Right ventricle myocardium superior (tissue), 1 donor: Measurements from ENCODE around the gene PICK1. TPM values are rescaled to one million over a fixed set of nuclear protein-coding genes. Genes with fewer than 3 reads are reported as not detected.

ENCODE experiments used
- ATAC-seq: fragments of 200-7000 bp; cut with Tn5 transposase; one replicate; pipeline ENCODE4 v1.9.1; 2020; ENCODE audit warnings: mild to moderate bottlenecking; ENCODE audit not compliant: poor library complexity
- DNase-seq: peaks from one replicate; pipeline ENCODE4 v3.0.0-alpha.2; 2020
- intact Hi-C: fragments of 100-400 bp; cut with DNase I; formaldehyde crosslinking; loops from one replicate; pipeline ENCODE4 v1.11.2; 2022
- total RNA-seq: library from RNA; stranded (reverse); fragmentation: NEBNext Ultra II Directional; extraction: Animal tissue kit (Norgen Biotek cat#: 25700); gene quantifications from one replicate; pipeline ENCODE4 v1.2.1, GENCODE V29; 2021
- donor health status: DM: no; HTN: yes; CAD: no; lungs with severe emphysema.

The PICK1 gene
- total RNA-seq, 1 donor from 2014 or later: 20.4 TPM

- DNase-seq (no peak), ATAC-seq (peak; percentile 33)
- intact Hi-C loops: no loop called here
These were observed 14.8 kb upstream of the PICK1 start for GRCh38 chr22:38042488-38042790.

DNA sequence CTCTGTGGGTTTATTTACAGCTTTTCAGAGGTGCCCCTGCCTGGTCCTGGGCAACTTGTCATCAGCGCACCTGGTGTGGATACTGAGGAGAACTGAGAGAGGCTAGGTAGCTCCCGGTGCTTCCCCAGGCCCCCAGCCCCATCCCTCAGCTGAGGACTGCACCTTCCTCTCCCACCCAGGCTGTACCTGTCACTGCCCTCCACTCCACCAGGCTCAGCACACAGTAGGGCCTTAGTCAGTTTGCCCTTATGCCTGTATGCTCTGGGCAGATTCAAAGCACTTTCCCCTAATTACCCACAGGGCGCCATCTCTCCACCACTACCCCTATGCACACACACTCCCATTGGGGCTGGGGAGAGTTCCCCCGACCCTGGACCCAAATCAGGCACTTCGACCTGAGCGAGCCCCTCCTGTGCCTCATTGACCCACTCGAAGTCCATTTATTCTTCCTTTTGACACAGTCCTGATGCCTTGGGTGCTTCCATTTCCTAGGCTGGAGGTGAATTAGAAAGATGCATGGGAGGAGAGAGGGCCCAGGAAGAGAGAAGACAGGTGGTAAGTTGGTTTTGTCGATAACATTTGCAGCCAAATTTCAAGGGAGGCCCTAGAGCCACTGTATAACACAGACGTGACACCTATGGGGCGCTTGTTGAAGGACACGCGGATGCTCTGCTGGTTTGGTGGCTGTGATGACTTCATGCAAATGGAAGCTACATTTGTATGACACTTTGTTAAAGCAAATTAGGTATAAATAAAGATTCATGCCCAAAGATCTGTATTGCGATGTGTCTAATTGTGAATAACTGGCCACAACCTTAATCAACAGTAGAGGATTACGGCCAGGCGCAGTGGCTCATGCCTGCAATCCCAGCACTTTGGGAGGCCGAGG is 13.8 kb upstream of the PICK1 start:
- no peak for ATAC-seq
- intact Hi-C loops: no loop called here
- no peak for DNase-seq

DNA sequence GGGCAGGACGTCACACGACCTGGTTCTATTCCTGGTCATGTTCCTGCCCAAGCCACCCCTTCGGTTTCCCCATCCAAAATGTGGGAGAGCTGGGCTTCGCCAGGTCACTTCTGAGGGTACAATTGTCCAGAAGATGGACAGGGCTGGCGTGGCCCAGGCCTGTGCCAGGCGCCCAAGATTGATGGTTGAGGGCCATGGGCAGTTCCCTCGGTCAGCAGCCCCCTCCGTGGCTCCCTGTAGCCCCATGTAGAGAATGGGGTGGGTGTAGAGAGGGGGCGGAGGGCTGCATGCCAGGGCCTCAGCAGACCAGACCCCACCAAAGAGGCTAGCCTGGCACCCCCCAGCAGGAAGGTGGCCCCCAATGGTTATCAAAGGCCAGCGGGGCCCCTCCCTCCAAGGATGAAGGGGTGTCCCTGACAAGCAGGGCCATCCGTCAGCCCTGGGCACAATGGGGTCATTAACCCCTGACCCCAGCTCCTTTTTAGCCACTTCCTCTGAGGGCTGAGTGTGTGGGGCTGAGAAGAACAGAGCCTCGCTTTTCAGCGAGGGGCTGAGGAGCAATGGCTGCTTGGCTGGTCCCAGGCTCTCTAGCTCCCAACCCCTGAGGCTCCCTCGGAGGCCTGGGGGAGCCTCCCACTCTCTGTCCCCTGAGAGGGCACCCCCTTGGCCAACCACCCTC is 11.0 kb upstream of the PICK1 start:
- ATAC-seq: no peak
- no peak for DNase-seq

GRCh38 chr22:38049812-38050619 is 7.2 kb upstream of the PICK1 start:
- intact Hi-C loops: loop anchor here (10.0 kb wide), 1 partner anchor 305 kb away; no protein-coding TSS in a partner anchor
- DNase-seq: no peak
- ATAC-seq: no peak

More for the DNA sequence above, 11.0 kb upstream of the PICK1 start:
- intact Hi-C loops: no loop called here

DNA sequence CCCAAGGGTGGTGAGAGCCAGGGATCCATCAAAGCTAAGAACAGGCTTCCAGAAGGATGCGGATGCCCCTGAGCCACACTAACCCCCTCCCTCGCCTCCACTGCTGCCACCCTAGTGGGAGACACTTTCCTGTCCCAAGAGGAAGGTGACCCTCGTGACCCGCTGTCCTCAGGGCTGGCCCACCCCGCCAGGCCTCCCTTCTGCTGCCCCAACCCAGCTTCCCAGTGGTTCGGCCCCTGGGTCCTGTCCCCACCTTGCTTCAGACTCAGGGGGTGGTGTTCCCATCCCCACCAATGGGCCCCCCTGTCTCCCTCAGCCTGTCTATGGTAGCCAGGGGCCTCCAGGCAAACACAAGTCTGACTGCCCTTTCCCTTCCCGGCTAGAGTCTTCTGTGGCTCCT is 6.5 kb upstream of the PICK1 start:
- ATAC-seq (no peak), DNase-seq (no peak)
- intact Hi-C loops: loop anchor here (10.0 kb wide), 1 partner anchor 304 kb away; no protein-coding TSS in a partner anchor

DNA sequence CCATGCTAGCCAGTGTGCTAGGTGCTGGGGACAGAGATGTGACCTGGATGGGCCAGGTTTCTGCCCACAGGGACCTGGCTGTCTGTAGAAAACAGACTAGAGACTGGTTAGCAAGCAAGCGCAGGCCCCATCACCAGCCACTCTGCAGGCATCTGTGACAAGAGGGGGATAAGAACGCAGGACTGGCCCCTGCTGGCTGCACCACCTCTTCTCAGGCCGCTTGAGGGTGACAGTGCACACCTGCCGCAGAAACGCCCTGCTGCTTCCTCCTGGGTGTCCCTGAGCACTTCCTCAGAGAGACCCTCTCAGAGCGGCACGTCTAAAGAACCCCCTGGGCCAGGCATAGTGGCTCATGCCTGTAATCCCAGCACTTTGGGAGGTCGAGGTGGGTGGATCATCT is 5.9 kb upstream of the PICK1 start:
- ATAC-seq (no peak), DNase-seq (no peak)
- intact Hi-C loops: loop anchor here (10.0 kb wide), 1 partner anchor 304 kb away; no protein-coding TSS in a partner anchor

GRCh38 chr22:38051900-38052862 is 5.0 kb upstream of the PICK1 start:
- peak; percentile 86 for ATAC-seq
- peak; percentile 86 for DNase-seq
- intact Hi-C loops: loop anchor here (10.0 kb wide), 1 partner anchor 303 kb away; no protein-coding TSS in a partner anchor

GRCh38 chr22:38062791-38063190 is 5.6 kb downstream of the PICK1 start:
- intact Hi-C loops: no loop called here
- ATAC-seq (peak; percentile 66), DNase-seq (no peak)

- intact Hi-C loops: no loop called here
These were observed 8.3 kb downstream of the PICK1 start for GRCh38 chr22:38065539-38065938.

GRCh38 chr22:38066381-38067027 is 9.3 kb downstream of the PICK1 start:
- ATAC-seq: no peak
- peak; percentile 34 for DNase-seq
- intact Hi-C loops: no loop called here

More at GRCh38 chr22:38065539-38065938, 8.3 kb downstream of the PICK1 start:
- no peak for ATAC-seq
- DNase-seq: no peak

DNA sequence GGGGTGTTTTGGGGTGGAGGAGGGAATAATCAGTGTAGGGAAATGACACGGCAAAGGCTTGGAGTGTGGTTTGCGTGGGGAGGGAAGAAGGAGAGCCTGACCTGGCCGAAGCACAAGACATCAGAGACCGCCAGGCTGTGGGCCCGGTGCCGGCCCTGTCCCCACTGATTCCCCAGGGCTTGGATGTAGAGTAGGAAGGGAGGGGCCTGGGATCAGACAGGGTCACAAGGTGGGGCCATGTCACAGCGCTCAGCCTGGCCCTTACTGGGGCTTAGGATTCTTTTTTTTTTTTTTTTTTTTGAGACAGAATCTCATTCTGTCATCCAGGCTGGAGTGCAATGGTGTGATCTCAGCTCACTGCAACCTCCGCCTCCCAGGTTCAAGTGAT is 9.8 kb downstream of the PICK1 start:
- peak; percentile 41 for DNase-seq
- intact Hi-C loops: no loop called here
- ATAC-seq: no peak

DNA sequence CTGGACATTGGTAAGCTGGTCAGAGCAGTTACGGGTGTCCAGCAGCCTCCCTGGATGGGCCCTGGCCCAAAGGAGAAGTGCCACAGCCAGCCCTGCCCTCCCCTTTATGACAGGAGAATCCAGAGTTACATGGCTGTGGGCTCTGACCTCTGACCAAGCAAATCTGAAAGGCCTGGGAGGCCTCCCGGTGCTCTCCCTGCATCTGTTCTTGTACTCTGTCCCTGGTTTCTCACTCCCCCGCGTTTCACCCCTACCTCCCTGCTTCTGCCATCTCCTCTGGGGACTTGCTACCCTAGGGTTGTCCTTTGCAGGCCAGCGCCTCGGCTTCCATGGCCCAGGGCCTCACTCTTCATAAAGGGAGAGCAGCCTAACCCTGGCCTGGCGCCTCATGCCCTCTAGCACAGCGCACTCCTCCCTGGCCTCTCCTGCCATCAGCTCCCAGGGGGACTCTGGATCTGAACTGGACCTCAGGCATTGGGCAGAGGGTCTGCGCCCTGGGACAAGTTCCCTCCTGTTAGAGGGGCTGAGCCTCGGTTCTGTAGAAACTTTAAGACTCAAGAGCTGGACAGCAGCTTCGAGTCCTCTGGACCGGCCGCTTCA is 10.7 kb downstream of the PICK1 start:
- ATAC-seq: no peak
- DNase-seq: peak; percentile 45
- intact Hi-C loops: no loop called here

GRCh38 chr22:38068641-38069371 is 11.6 kb downstream of the PICK1 start:
- peak; percentile 28 for DNase-seq
- ATAC-seq: peak; percentile 23
- intact Hi-C loops: no loop called here

DNA sequence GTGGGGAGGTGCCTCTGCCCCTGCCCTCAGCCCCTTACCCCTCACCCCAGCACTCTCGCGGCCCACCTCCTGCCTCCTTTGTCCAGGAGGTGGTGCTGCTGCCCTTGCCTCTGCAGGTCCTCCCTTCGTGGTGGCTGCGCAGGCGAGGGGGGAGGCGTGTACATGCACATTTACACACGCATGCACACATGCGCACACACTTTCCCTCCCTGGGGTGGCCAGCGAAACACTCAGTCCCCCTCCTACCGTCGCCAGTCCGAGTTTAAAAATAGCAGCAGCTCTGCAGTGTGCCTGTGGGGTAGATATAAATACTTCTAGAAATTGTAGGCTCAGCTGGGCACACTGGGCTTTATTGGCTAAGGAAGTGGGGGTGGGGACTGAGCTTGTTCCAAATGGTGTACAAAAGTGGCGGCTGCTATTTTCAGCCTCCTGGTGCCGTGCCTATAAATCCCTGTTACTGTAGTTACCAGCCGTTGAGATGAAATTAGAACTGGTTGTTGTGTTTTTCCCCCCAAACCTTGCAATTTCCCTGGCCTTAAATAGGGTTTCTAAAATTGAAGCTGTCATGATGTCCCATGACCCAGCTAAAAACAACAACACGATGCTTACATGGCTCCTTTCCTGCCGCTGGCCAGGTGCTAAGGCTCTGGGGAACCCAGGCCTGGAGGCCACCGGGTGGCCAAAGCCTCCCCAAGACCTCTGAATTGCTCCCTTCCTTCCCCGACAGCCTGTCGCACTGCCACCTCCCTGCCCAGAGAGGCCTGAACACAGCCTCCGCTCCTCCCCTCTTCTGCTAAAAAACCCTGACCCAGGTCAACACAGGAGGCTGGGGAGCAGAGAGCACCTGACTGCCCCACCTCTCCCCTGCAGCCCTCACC is 12.4 kb downstream of the PICK1 start:
- ATAC-seq: peak; percentile 88
- intact Hi-C loops: no loop called here
- peak; percentile 87 for DNase-seq

- no peak for ATAC-seq
- intact Hi-C loops: no loop called here
- DNase-seq: peak; percentile 34
These were observed 13.2 kb downstream of the PICK1 start for GRCh38 chr22:38070250-38070921.
